Neural progenitor cell (in vitro differentiated cells): ENCODE measurements around the gene MACROD2. TPM values are rescaled to one million over a fixed set of nuclear protein-coding genes. Genes with fewer than 3 reads are reported as not detected.

Source experiments
- DNase-seq: peaks from one replicate; pipeline ENCODE4 v3.0.0-alpha.2; 2016; ENCODE audit warnings: low spot score
- H2AFZ ChIP-seq: fragments of 200-600 bp; sonication (generic); replicated peaks from 2 replicates; pipeline ENCODE4 v1.6.1; 2016; ENCODE audit warnings: antibody characterized with exemption
- H3F3A ChIP-seq: fragments of 200-600 bp; sonication (generic); 2 replicates; pipeline ENCODE4 v1.6.1; 2016; ENCODE audit warnings: antibody characterized with exemption, low read depth
- H3K27ac ChIP-seq: fragments of 200-600 bp; sonication (generic); 2 replicates; pipeline ENCODE4 v1.5.1; 2016; ENCODE audit warnings: mild to moderate bottlenecking
- H3K27me3 ChIP-seq: fragments of 200-600 bp; sonication (generic); 2 replicates; pipeline ENCODE4 v1.6.1; 2016; ENCODE audit warnings: mild to moderate bottlenecking, moderate library complexity
- H3K36me3 ChIP-seq: fragments of 200-600 bp; sonication (generic); 2 replicates; pipeline ENCODE4 v1.5.1; 2016
- H3K4me1 ChIP-seq: fragments of 200-600 bp; sonication (generic); 2 replicates; pipeline ENCODE4 v1.6.1; 2016; ENCODE audit warnings: mixed run types
- H3K4me2 ChIP-seq: fragments of 200-600 bp; sonication (generic); 2 replicates; pipeline ENCODE4 v1.6.1; 2016
- H3K4me3 ChIP-seq: fragments of 200-600 bp; sonication (generic); 2 replicates; pipeline ENCODE4 v1.5.1; 2016
- H3K79me2 ChIP-seq: fragments of 200-600 bp; sonication (generic); 2 replicates; pipeline ENCODE4 v1.6.1; 2016; ENCODE audit warnings: low read depth
- H3K9ac ChIP-seq: fragments of 200-600 bp; sonication (generic); 2 replicates; pipeline ENCODE4 v1.6.1; 2016
- H3K9me3 ChIP-seq: fragments of 200-600 bp; sonication (generic); 2 replicates; pipeline ENCODE4 v1.5.1; 2016; ENCODE audit warnings: low read depth
- H4K20me1 ChIP-seq: fragments of 200-600 bp; sonication (generic); 2 replicates; pipeline ENCODE4 v1.6.1; 2016; ENCODE audit warnings: low read depth
- H3K27ac Mint-ChIP-seq: 3 replicates; pipeline ENCODE4 v1.8.0; 2021; ENCODE audit warnings: mixed read lengths
- H3K27me3 Mint-ChIP-seq: 2 replicates; pipeline ENCODE4 v1.8.0; 2022; ENCODE audit warnings: low read depth, mild to moderate bottlenecking, inconsistent platforms, moderate library complexity, mixed read lengths; ENCODE audit not compliant: insufficient read depth
- H3K36me3 Mint-ChIP-seq: 3 replicates; pipeline ENCODE4 v1.8.0; 2021; ENCODE audit warnings: mixed read lengths
- H3K4me1 Mint-ChIP-seq: 3 replicates; pipeline ENCODE4 v1.8.0; 2021; ENCODE audit warnings: mixed read lengths
- H3K4me3 Mint-ChIP-seq: 3 replicates; pipeline ENCODE4 v1.8.0; 2021; ENCODE audit warnings: mild to moderate bottlenecking, moderate library complexity, mixed read lengths
- H3K9me3 Mint-ChIP-seq: 3 replicates; pipeline ENCODE4 v1.8.0; 2020; ENCODE audit warnings: mixed read lengths
- CTCF ChIP-seq: fragments of 200-600 bp; sonication (generic); IDR thresholded peaks from 2 replicates; pipeline ENCODE4 v1.5.1; 2017; ENCODE audit warnings: antibody characterized with exemption, mild to moderate bottlenecking
- EZH2 ChIP-seq: fragments of 200-600 bp; sonication (generic); IDR thresholded peaks from 2 replicates; pipeline ENCODE4 v1.6.1; 2017; ENCODE audit warnings: antibody characterized with exemption, mild to moderate bottlenecking, moderate library complexity
- EZH2phosphoT487 ChIP-seq: fragments of 200-600 bp; sonication (generic); IDR thresholded peaks from 2 replicates; pipeline ENCODE4 v1.6.1; 2017; ENCODE audit warnings: antibody characterized with exemption
- total RNA-seq: library from RNA; depleted of rRNA; stranded (reverse); fragments of >200 nt; gene quantifications from 2 replicates; pipeline ENCODE4 v1.2.3, GENCODE V29; 2015; ENCODE audit warnings: low replicate concordance

Gene MACROD2
- total RNA-seq, 1 donor from 2014 or later = 11.9 TPM

DNA sequence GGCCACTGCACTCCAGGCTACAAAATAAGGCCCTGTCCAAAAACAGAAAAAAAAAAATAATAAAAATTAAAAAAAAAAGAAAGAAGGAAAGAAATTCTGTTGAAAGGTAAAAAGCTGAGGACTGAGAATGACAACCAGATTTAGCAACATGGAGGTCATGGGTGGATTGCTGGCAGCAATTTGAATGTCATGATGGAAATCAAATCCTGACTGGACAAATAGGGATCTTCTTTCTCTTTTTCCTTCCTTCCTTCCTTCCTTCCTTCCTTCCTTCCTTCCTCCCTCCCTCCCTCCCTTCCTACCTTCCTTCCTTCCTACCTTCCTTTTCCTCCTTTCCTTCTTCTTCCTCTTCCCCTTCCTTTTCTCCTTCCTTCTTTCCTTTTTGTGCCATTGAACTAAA lies 895.4 kb downstream of the MACROD2 start:
- no peak overlapping the region for H2AFZ ChIP-seq
- Mint-ChIP-seq H3K27me3 (peaks cover 5% of the 10 kb centered on the region), H3K4me3 (no peak overlapping the region), H3K27ac (no peak overlapping the region), H3K36me3 (no peaks in the 10 kb centered on the region), H3K9me3 (no peaks in the 10 kb centered on the region), H3K4me1 (peaks cover 9% of the 10 kb centered on the region)
- TF ChIP-seq CTCF (no peak), EZH2phosphoT487 (no peak), EZH2 (no peak)
- no peaks in the 10 kb centered on the region for H3F3A ChIP-seq
- DNase-seq = no peak
- peaks cover 13% of the 10 kb centered on the region for H3K4me1 ChIP-seq
- no peak overlapping the region for H3K4me2 ChIP-seq
- no peak overlapping the region for H3K27ac ChIP-seq
- no peak overlapping the region for H3K4me3 ChIP-seq
- no peaks in the 10 kb centered on the region for H3K79me2 ChIP-seq
- H3K36me3 ChIP-seq = no peaks in the 10 kb centered on the region
- no peak overlapping the region for H3K9ac ChIP-seq
- H3K9me3 ChIP-seq = no peaks in the 10 kb centered on the region
- H3K27me3 ChIP-seq = no peaks in the 10 kb centered on the region
- H4K20me1 ChIP-seq = no peaks in the 10 kb centered on the region

- no peaks in the 10 kb centered on the region for H3K36me3 ChIP-seq
- no peak overlapping the region for H3K27ac ChIP-seq
- no peaks in the 10 kb centered on the region for H4K20me1 ChIP-seq
- no peak overlapping the region for H3K27ac Mint-ChIP-seq
- peaks cover 1% of the 10 kb centered on the region for H3K9me3 Mint-ChIP-seq
- no peak overlapping the region for H2AFZ ChIP-seq
- TF ChIP-seq CTCF = no peak
- no peak for TF ChIP-seq EZH2
- TF ChIP-seq EZH2phosphoT487 = no peak
- H3K27me3 Mint-ChIP-seq = peaks cover 5% of the 10 kb centered on the region
- no peak overlapping the region for H3K4me3 Mint-ChIP-seq
- no peak for DNase-seq
- peaks cover 1% of the 10 kb centered on the region for H3K36me3 Mint-ChIP-seq
- H3K4me2 ChIP-seq = no peak overlapping the region
- no peak overlapping the region for H3K4me3 ChIP-seq
- H3K9me3 ChIP-seq = no peaks in the 10 kb centered on the region
- peaks cover 10% of the 10 kb centered on the region for H3K4me1 ChIP-seq
- no peak overlapping the region for H3K9ac ChIP-seq
- H3K4me1 Mint-ChIP-seq = peaks cover 6% of the 10 kb centered on the region
- H3F3A ChIP-seq = no peaks in the 10 kb centered on the region
- no peaks in the 10 kb centered on the region for H3K79me2 ChIP-seq
- no peaks in the 10 kb centered on the region for H3K27me3 ChIP-seq
These were observed 897.5 kb downstream of the MACROD2 start for GRCh38 chr20:14892782-14893181.

DNA sequence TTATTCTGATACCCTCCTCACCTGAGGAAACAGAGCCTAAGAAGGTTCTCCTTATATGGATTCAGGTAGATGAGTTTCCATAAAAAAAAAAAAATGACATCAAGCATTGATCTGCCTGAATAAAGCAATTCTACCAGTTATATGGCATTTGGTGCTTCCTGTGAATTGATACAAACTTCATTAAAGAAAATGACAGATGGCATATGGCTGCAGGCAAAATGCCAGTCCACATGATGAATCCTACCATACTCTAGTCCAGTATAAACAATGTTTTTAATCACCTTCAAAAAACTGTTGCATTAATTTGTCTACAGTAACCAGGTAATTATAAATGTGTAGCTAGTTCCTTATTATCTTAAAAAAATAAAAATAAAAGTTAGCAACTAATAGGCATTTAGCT lies 901.3 kb downstream of the MACROD2 start:
- H3K27me3 ChIP-seq = no peaks in the 10 kb centered on the region
- no peak overlapping the region for H3K27ac ChIP-seq
- DNase-seq = no peak
- peaks cover 2% of the 10 kb centered on the region for H3K36me3 Mint-ChIP-seq
- no peak overlapping the region for H2AFZ ChIP-seq
- H3K4me1 Mint-ChIP-seq = no peaks in the 10 kb centered on the region
- no peaks in the 10 kb centered on the region for H3K27me3 Mint-ChIP-seq
- no peaks in the 10 kb centered on the region for H3K4me1 ChIP-seq
- peaks cover 2% of the 10 kb centered on the region for H3K9me3 Mint-ChIP-seq
- H3K4me2 ChIP-seq = no peak overlapping the region
- no peaks in the 10 kb centered on the region for H4K20me1 ChIP-seq
- H3K36me3 ChIP-seq = no peaks in the 10 kb centered on the region
- H3F3A ChIP-seq = no peaks in the 10 kb centered on the region
- no peak overlapping the region for H3K9ac ChIP-seq
- H3K4me3 Mint-ChIP-seq = no peak overlapping the region
- H3K4me3 ChIP-seq = no peak overlapping the region
- no peaks in the 10 kb centered on the region for H3K9me3 ChIP-seq
- H3K79me2 ChIP-seq = no peaks in the 10 kb centered on the region
- no peak for TF ChIP-seq CTCF
- TF ChIP-seq EZH2phosphoT487 = no peak
- TF ChIP-seq EZH2 = no peak
- no peak overlapping the region for H3K27ac Mint-ChIP-seq

GRCh38 chr20:14897608-14898007 lies 902.3 kb downstream of the MACROD2 start:
- H3K9me3 Mint-ChIP-seq = peaks cover 2% of the 10 kb centered on the region
- Histone ChIP-seq H3K9me3 (no peaks in the 10 kb centered on the region), H3K9ac (no peak overlapping the region), H3K36me3 (no peaks in the 10 kb centered on the region), H3K79me2 (no peaks in the 10 kb centered on the region), H3K4me2 (no peak overlapping the region), H3K27me3 (no peaks in the 10 kb centered on the region), H3F3A (no peaks in the 10 kb centered on the region), H3K27ac (no peak overlapping the region), H2AFZ (no peak overlapping the region), H4K20me1 (no peaks in the 10 kb centered on the region), H3K4me3 (no peak overlapping the region), H3K4me1 (no peaks in the 10 kb centered on the region)
- DNase-seq = no peak
- TF ChIP-seq EZH2 (no peak), EZH2phosphoT487 (no peak), CTCF (no peak)
- no peak overlapping the region for H3K4me3 Mint-ChIP-seq
- no peaks in the 10 kb centered on the region for H3K4me1 Mint-ChIP-seq
- H3K27me3 Mint-ChIP-seq = no peaks in the 10 kb centered on the region
- H3K36me3 Mint-ChIP-seq = peaks cover 2% of the 10 kb centered on the region
- no peak overlapping the region for H3K27ac Mint-ChIP-seq
